D721Med (cell line): ENCODE measurements around the gene C1orf210.

ENCODE experiments used
- DNase-seq: peaks from one replicate; pipeline ENCODE4 v3.0.0; 2011; ENCODE audit warnings: low spot score; ENCODE audit not compliant: insufficient read length
- FAIRE-seq: peaks from 2 replicates; lab custom pipeline; 2011; peaks lifted over from hg19 to GRCh38; lab: Jason Lieb, UNC
- CTCF ChIP-seq: IDR thresholded peaks from 2 replicates; pipeline ENCODE4 v1.5.1; 2012; ENCODE audit warnings: mild to moderate bottlenecking, control low read depth; ENCODE audit not compliant: insufficient read depth; ENCODE audit errors: missing control alignments

The C1orf210 gene

GRCh38 chr1:43285269-43285990 is at the start of gene C1orf210:
Gene C1orf210 (minus strand): TSS chr1:43285581. CDS start chr1:43283270, 2,311 bp downstream.
- FAIRE-seq (no peak), DNase-seq (no peak)
- TF ChIP-seq CTCF, result no peak

GRCh38 chr1:43334453-43335205 is 49.2 kb upstream of the C1orf210 start:
- DNase-seq, result no peak
- no peak for FAIRE-seq
- no peak for TF ChIP-seq CTCF

GRCh38 chr1:43331688-43332087 is 46.3 kb upstream of the C1orf210 start:
- no peak for DNase-seq
- no peak for FAIRE-seq
- TF ChIP-seq CTCF, result no peak

- DNase-seq, result no peak
Observed at GRCh38 chr1:43329995-43330751, 44.8 kb upstream of the C1orf210 start.

GRCh38 chr1:43327549-43328292 is 42.3 kb upstream of the C1orf210 start:
- no peak for TF ChIP-seq CTCF
- no peak for FAIRE-seq
- DNase-seq, result no peak

More at GRCh38 chr1:43329995-43330751, 44.8 kb upstream of the C1orf210 start:
- no peak for FAIRE-seq
- TF ChIP-seq CTCF, result no peak

- no peak for TF ChIP-seq CTCF
- no peak for FAIRE-seq
- no peak for DNase-seq
Observed at GRCh38 chr1:43325381-43325780, 40.0 kb upstream of the C1orf210 start.
